Testis (tissue), 2 donors: ENCODE results near the gene TTC33.
"Not testable (repeated sequence)": the region's sequence is repeated elsewhere in the genome, so short reads cannot be mapped to it uniquely, and the experiment has no call there.

Experiments
- POLR2A ChIP-seq: fragments of 450-650 bp; IDR thresholded peaks from one replicate; pipeline ENCODE4 v1.6.1; 2017; ENCODE audit warnings: antibody characterized with exemption, mild to moderate bottlenecking, moderate library complexity
- TF ChIP-seq, protein P1 (sequence below), 3 experiments: fragments of 450-650 bp in 2 of 3; fragments of 200-600 bp in 1 of 3; sonication (generic) in 1 of 3; IDR thresholded peaks; one replicate each; pipeline ENCODE4 v1.5.1; 2016 to 2019; ENCODE audit warnings: antibody characterized with exemption in 3 of 3, mild to moderate bottlenecking in 2 of 3, moderate library complexity in 1 of 3

DNA sequence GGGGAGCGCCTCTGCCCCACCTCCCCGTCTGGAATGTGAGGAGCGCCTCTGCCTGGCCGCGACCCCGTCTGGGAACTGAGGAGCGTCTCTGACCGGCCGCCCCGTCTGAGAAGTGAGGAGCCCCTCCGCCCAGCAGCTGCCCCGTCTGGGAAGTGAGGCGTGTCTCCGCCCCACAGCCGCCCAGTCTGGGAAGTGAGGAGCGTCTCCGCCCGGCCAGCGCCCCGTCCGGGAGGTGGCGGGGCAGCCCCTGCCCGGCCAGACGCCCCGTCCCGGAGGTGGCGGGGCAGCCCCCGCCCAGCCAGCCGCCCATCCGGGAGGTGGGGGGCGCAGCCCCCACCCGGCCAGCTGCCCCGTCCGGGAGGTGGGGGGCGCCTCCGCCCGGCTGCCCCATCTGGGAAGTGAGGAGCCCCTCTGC, 33.3 kb downstream of the TTC33 start:
- TF ChIP-seq, protein P1, sequence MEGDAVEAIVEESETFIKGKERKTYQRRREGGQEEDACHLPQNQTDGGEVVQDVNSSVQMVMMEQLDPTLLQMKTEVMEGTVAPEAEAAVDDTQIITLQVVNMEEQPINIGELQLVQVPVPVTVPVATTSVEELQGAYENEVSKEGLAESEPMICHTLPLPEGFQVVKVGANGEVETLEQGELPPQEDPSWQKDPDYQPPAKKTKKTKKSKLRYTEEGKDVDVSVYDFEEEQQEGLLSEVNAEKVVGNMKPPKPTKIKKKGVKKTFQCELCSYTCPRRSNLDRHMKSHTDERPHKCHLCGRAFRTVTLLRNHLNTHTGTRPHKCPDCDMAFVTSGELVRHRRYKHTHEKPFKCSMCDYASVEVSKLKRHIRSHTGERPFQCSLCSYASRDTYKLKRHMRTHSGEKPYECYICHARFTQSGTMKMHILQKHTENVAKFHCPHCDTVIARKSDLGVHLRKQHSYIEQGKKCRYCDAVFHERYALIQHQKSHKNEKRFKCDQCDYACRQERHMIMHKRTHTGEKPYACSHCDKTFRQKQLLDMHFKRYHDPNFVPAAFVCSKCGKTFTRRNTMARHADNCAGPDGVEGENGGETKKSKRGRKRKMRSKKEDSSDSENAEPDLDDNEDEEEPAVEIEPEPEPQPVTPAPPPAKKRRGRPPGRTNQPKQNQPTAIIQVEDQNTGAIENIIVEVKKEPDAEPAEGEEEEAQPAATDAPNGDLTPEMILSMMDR (IDR thresholded peaks at IDR 0.05) = not testable (repeated sequence)
- TF ChIP-seq POLR2A = not testable (repeated sequence)
